PC-3 (cell line): ENCODE results near the gene DCANP1. TPM values are rescaled to one million over a fixed set of nuclear protein-coding genes. Genes with fewer than 3 reads are reported as not detected.

Source experiments
- ATAC-seq: fragments of 200-7000 bp; cut with Tn5 transposase; 2 replicates; pipeline ENCODE4 v1.9.1; 2020; ENCODE audit warnings: mild to moderate bottlenecking, moderate library complexity
- BruUV-seq: library from RNA; stranded (reverse); fragments of 400-500 nt; replicated peaks from 2 replicates; lab custom pipeline; 2021; lab: Mats Ljungman, UMichigan
- CTCF ChIA-PET: fragments of 300-600 bp; sonication (Branson Sonifier 250); formaldehyde crosslinking; loops from one replicate; lab custom pipeline; 2022; ENCODE audit warnings: antibody characterized with exemption; lab: Charles Lee
- POLR2A ChIA-PET: fragments of 300-600 bp; sonication (Branson Sonifier 250); formaldehyde crosslinking; loops from one replicate; lab custom pipeline; 2022; ENCODE audit warnings: antibody characterized with exemption; ENCODE audit not compliant: unreplicated experiment; lab: Charles Lee
- DNase-seq: peaks from one replicate; pipeline ENCODE4 v3.0.0-alpha.2; 2015
- H2AFZ ChIP-seq: fragments of 300-600 bp; sonication (generic); 2 replicates; pipeline ENCODE4 v1.6.0; 2016; ENCODE audit warnings: antibody characterized with exemption, low read length
- H3F3A ChIP-seq: fragments of 300-600 bp; sonication (generic); one replicate; pipeline ENCODE4 v1.6.0; 2017; ENCODE audit warnings: antibody characterized with exemption, low read length, control low read depth, mild to moderate bottlenecking; ENCODE audit not compliant: unreplicated experiment
- H3K27ac ChIP-seq: fragments of 300-600 bp; sonication (generic); 2 replicates; pipeline ENCODE4 v1.5.1; 2016; ENCODE audit warnings: mild to moderate bottlenecking, low read length
- H3K27me3 ChIP-seq: fragments of 300-600 bp; sonication (generic); 2 replicates; pipeline ENCODE4 v1.6.1; 2016; ENCODE audit warnings: low read length, mixed read lengths
- H3K36me3 ChIP-seq: fragments of 300-600 bp; sonication (generic); 2 replicates; pipeline ENCODE4 v1.6.1; 2016; ENCODE audit warnings: low read depth, mixed run types, low read length, mixed read lengths
- H3K4me1 ChIP-seq: fragments of 300-600 bp; sonication (generic); 2 replicates; pipeline ENCODE4 v1.5.1; 2016; ENCODE audit warnings: low read length; ENCODE audit not compliant: insufficient read depth
- H3K4me2 ChIP-seq: fragments of 300-600 bp; sonication (generic); 2 replicates; pipeline ENCODE4 v1.6.0; 2016; ENCODE audit warnings: low read length
- H3K4me3 ChIP-seq: fragments of 300-600 bp; sonication (generic); 2 replicates; pipeline ENCODE4 v1.5.1; 2016; ENCODE audit warnings: mild to moderate bottlenecking, low read length, mixed read lengths
- H3K79me2 ChIP-seq: fragments of 300-600 bp; sonication (generic); 2 replicates; pipeline ENCODE4 v1.6.1; 2017; ENCODE audit warnings: low read length, mixed read lengths
- H3K9ac ChIP-seq: fragments of 300-600 bp; sonication (generic); 2 replicates; pipeline ENCODE4 v1.6.0; 2016; ENCODE audit warnings: mild to moderate bottlenecking, low read length
- H3K9me2 ChIP-seq: fragments of 300-600 bp; sonication (generic); replicated peaks from 2 replicates; pipeline ENCODE4 v1.6.1; 2016; ENCODE audit warnings: mixed run types, low read length, mixed read lengths
- H3K9me3 ChIP-seq: fragments of 300-600 bp; sonication (generic); 2 replicates; pipeline ENCODE4 v1.6.1; 2016; ENCODE audit warnings: low read length, mixed read lengths
- H4K20me1 ChIP-seq: fragments of 300-600 bp; sonication (generic); 2 replicates; pipeline ENCODE4 v1.6.1; 2016; ENCODE audit warnings: low read length, mixed read lengths
- EZH2 ChIP-seq: fragments of 300-600 bp; sonication (generic); IDR thresholded peaks from one replicate; pipeline ENCODE4 v1.6.1; 2017; ENCODE audit warnings: antibody characterized with exemption, mild to moderate bottlenecking, low read length; ENCODE audit not compliant: unreplicated experiment
- EZH2phosphoT487 ChIP-seq: fragments of 300-600 bp; sonication (generic); IDR thresholded peaks from 2 replicates; pipeline ENCODE4 v1.6.1; 2018; ENCODE audit warnings: mild to moderate bottlenecking, antibody characterized with exemption, low read length, borderline replicate concordance
- intact Hi-C: fragments of 100-400 bp; cut with micrococcal nuclease; formaldehyde crosslinking; loops from 2 replicates; pipeline ENCODE4 v1.9.0; 2023
- total RNA-seq: library from RNA; depleted of rRNA; stranded (reverse); fragments of >200 nt; gene quantifications from 2 replicates; pipeline ENCODE4 v1.2.3, GENCODE V29; 2014
- TF ChIP-seq, protein P1 (sequence below): fragments of 300-600 bp; sonication (generic); conservative IDR thresholded peaks from 2 replicates; pipeline ENCODE4 v1.5.1; 2017; ENCODE audit warnings: antibody characterized with exemption, low read depth, mild to moderate bottlenecking, low read length

DCANP1 gene
- total RNA-seq, 1 experiment from 2014 or later, result not detected

DNA sequence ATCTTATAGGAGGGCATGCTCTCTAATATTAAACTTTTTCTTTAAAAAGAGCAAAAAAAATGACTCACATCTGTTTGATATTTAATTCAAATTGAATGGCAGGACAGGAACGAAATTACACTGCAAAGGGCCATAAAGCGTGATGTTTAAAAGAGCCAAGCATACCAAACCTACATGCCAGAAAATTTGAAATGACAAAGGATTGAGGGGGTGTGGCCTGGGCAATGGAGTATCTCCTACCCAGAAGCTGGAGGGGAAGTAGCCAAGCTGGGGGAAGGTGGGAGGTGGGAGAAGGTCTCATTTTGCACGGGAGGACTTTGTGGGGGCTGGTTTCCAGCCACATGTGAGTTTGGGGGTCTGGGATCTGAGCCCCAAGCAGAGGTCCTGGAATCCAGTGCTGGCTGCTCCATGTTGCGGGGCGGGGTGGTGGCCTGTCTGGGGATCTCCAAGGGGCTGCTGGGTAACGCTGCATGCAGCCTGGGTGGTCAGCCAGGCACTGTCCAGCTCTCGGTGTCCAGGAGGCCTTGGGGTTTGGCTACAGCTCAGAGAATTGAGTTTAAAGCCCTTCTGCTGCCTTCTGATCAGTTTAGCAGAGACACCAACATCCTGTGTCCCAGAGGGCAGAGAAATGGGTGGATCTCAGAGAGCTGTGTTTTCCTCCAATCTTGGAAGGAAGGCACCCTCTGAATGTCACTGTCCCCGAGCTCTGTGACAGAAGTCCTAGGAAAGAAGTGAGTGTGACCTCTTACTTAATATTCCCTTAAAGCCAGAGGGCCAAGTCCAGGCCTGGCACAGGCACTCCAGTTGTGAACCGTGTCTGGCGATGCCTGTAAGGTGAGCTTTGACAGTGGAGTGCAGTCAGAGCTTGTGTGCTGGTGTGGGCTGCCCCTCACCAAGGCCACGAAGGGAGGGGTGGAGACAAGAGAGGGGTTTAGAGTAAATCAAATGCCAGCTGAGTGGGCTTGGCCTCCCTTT is 7.6 kb downstream of the DCANP1 start:
- Histone ChIP-seq H4K20me1 (no peaks in the 10 kb centered on the region), H3K9me3 (no peaks in the 10 kb centered on the region), H3K4me1 (peaks cover 12% of the 10 kb centered on the region), H2AFZ (no peak overlapping the region), H3K9ac (no peak overlapping the region), H3K4me2 (no peak overlapping the region), H3K4me3 (no peak overlapping the region), H3K36me3 (no peaks in the 10 kb centered on the region), H3K27me3 (no peaks in the 10 kb centered on the region), H3K9me2 (no peaks in the 10 kb centered on the region), H3K79me2 (no peaks in the 10 kb centered on the region), H3F3A (no peaks in the 10 kb centered on the region), H3K27ac (no peak overlapping the region)
- ATAC-seq (no peak), DNase-seq (no peak)
- TF ChIP-seq EZH2phosphoT487 (no peak), EZH2 (no peak)
- TF ChIP-seq, protein P1, sequence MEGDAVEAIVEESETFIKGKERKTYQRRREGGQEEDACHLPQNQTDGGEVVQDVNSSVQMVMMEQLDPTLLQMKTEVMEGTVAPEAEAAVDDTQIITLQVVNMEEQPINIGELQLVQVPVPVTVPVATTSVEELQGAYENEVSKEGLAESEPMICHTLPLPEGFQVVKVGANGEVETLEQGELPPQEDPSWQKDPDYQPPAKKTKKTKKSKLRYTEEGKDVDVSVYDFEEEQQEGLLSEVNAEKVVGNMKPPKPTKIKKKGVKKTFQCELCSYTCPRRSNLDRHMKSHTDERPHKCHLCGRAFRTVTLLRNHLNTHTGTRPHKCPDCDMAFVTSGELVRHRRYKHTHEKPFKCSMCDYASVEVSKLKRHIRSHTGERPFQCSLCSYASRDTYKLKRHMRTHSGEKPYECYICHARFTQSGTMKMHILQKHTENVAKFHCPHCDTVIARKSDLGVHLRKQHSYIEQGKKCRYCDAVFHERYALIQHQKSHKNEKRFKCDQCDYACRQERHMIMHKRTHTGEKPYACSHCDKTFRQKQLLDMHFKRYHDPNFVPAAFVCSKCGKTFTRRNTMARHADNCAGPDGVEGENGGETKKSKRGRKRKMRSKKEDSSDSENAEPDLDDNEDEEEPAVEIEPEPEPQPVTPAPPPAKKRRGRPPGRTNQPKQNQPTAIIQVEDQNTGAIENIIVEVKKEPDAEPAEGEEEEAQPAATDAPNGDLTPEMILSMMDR, result no peak
- CTCF ChIA-PET, result no interaction called here
- intact Hi-C loops, result no loop called here
- POLR2A ChIA-PET, result no interaction called here
- no TSS peak for BruUV-seq

DNA sequence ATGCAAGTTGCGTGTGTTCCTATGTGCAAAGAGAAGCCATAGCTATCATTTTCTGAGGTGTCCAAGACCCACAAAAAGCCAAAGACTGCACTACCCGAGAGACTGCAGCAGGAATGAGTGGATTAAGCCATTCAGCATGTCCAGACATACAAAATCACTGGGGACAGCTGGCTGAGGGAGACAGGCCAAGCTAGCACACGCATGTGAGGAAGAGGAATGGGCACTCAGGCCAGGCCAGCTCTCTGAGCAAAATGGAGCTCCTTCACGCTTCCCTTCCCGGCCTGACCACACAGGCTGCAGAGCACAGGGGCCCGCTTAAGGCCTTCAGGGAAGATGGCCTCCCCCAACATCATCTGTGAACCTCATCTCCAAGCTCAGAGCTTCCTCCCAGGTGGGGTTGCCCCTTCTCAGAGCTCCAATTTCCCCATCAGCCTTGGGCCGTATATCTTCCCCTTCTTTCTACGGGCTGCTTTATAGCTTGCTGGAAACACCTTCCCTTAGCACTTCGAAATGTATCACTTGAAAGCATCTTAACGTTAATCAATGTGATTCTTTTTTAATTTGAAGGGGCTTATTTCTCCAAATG is 8.4 kb downstream of the DCANP1 start:
- Histone ChIP-seq H3K79me2 (no peaks in the 10 kb centered on the region), H3K4me3 (no peak overlapping the region), H3K36me3 (no peaks in the 10 kb centered on the region), H3F3A (no peaks in the 10 kb centered on the region), H3K4me1 (peaks cover 12% of the 10 kb centered on the region), H3K4me2 (no peak overlapping the region), H3K9me3 (no peaks in the 10 kb centered on the region), H2AFZ (no peak overlapping the region), H3K9me2 (no peaks in the 10 kb centered on the region), H4K20me1 (no peaks in the 10 kb centered on the region), H3K27ac (no peak overlapping the region), H3K27me3 (no peaks in the 10 kb centered on the region), H3K9ac (no peak overlapping the region)
- TF ChIP-seq EZH2 (no peak), EZH2phosphoT487 (no peak)
- TF ChIP-seq, protein P1, result no peak
- intact Hi-C loops, result no loop called here
- ATAC-seq (no peak), DNase-seq (no peak)
- BruUV-seq, result no TSS peak
- ChIA-PET POLR2A (no interaction called here), CTCF (no interaction called here)
